Measurements from ENCODE around the gene FLAD1. TPM values are rescaled to one million over a fixed set of nuclear protein-coding genes. Genes with fewer than 3 reads are reported as not detected.

The FLAD1 gene
- total and polyA plus RNA-seq, 2 donors (not counting 3 experiments of a cell fraction or from before 2014, with no cell fraction given), result 42.2 to 59.1 TPM

- H3K4me3 ChIP-seq (replicated peaks in 1 of 3; ENCODE audit: insufficient read depth in 1 of 3, low read depth in 1 of 3, low read length in 3 of 3), result no peak overlapping the region
- no peaks in the 10 kb centered on the region for H3K79me2 ChIP-seq (ENCODE audit: control insufficient read depth, insufficient read depth, low read length)
- H3K9me3 ChIP-seq (replicated peaks; ENCODE audit: control insufficient read depth, insufficient read depth, low read length), result no peaks in the 10 kb centered on the region
- BruUV-seq (replicated peaks), result no TSS peak
- no peaks in the 10 kb centered on the region for H3K36me3 ChIP-seq (ENCODE audit: control insufficient read depth in 2 of 2, extremely low read depth in 1 of 2, insufficient read depth in 2 of 2, low read length in 2 of 2)
- peaks cover 0 to 5% of the 10 kb centered on the region in 2 experiments for H3K27me3 ChIP-seq (ENCODE audit: control insufficient read depth in 2 of 2, insufficient read depth in 2 of 2, low read length in 2 of 2)
- no peaks in the 10 kb centered on the region for H3K9me1 ChIP-seq (replicated peaks; ENCODE audit: control insufficient read depth, extremely low read depth, insufficient read depth, low read length)
- DNase-seq (ENCODE audit: low read depth, low spot score), result no peak
- peaks cover 4% of the 10 kb centered on the region for H3K4me1 ChIP-seq (ENCODE audit: control insufficient read depth, extremely low read depth, insufficient read depth, low read length)
- H3K9ac ChIP-seq (replicated peaks; ENCODE audit: extremely low read depth, insufficient read depth, low read length), result no peak overlapping the region
- H3K27ac ChIP-seq (ENCODE audit: insufficient read depth, low read depth, low read length), result no peak overlapping the region
- no peak overlapping the region for H2AFZ ChIP-seq (ENCODE audit: low read depth, low read length)
- dilution Hi-C loops (cut with MboI; ENCODE audit: extremely low pct_ligation_motif_present, low sequenced_read_pairs), result no loop called here
- intact Hi-C loops (cut with micrococcal nuclease), result no loop called here
- no peak for FAIRE-seq
- CTCF ChIA-PET, result interaction anchor here (0.7 to 3.2 kb wide), 4 partner anchors 8 to 48 kb away, joined by 3 to 20 read pairs (median 3); partner anchors contain the start of gene ADAM15
- H3K4me2 ChIP-seq (ENCODE audit: insufficient read depth, low read length), result no peak overlapping the region
- H4K20me1 ChIP-seq (replicated peaks; ENCODE audit: control insufficient read depth, extremely low read depth, insufficient read depth, low read length), result no peaks in the 10 kb centered on the region
- TF ChIP-seq MYC (IDR thresholded peaks at IDR 0.05; ENCODE audit: low read depth, low read length), result no peak
- POLR2A ChIA-PET, result interaction anchor here (0.7 kb wide), 1 partner anchor 401 kb away, joined by 7 read pairs; no protein-coding TSS in a partner anchor
These were observed 53.9 kb downstream of the FLAD1 start for GRCh38 chr1:155037043-155037442.

- Histone ChIP-seq H4K20me1 (replicated peaks; ENCODE audit: control insufficient read depth, extremely low read depth, insufficient read depth, low read length) (no peaks in the 10 kb centered on the region), H3K4me3 (replicated peaks in 1 of 3; ENCODE audit: insufficient read depth in 1 of 3, low read depth in 1 of 3, low read length in 3 of 3) (no peak overlapping the region), H3K27me3 (ENCODE audit: control insufficient read depth in 2 of 2, insufficient read depth in 2 of 2, low read length in 2 of 2) (peaks cover 0 to 5% of the 10 kb centered on the region in 2 experiments), H3K9me1 (replicated peaks; ENCODE audit: control insufficient read depth, extremely low read depth, insufficient read depth, low read length) (no peaks in the 10 kb centered on the region), H3K9ac (replicated peaks; ENCODE audit: extremely low read depth, insufficient read depth, low read length) (no peak overlapping the region), H3K36me3 (ENCODE audit: control insufficient read depth in 2 of 2, extremely low read depth in 1 of 2, insufficient read depth in 2 of 2, low read length in 2 of 2) (no peaks in the 10 kb centered on the region), H3K4me1 (ENCODE audit: control insufficient read depth, extremely low read depth, insufficient read depth, low read length) (peaks cover 4% of the 10 kb centered on the region), H2AFZ (ENCODE audit: low read depth, low read length) (no peak overlapping the region), H3K9me3 (replicated peaks; ENCODE audit: control insufficient read depth, insufficient read depth, low read length) (no peaks in the 10 kb centered on the region), H3K4me2 (ENCODE audit: insufficient read depth, low read length) (no peak overlapping the region), H3K27ac (ENCODE audit: insufficient read depth, low read depth, low read length) (no peak overlapping the region), H3K79me2 (ENCODE audit: control insufficient read depth, insufficient read depth, low read length) (no peaks in the 10 kb centered on the region)
- ChIA-PET POLR2A (interaction anchor here (0.7 kb wide), 1 partner anchor 402 kb away, joined by 7 read pairs; no protein-coding TSS in a partner anchor), CTCF (interaction anchor here (1.2 to 3.2 kb wide), 2 partner anchors 21 to 24 kb away, joined by 4 to 20 read pairs; no protein-coding TSS in a partner anchor)
- dilution Hi-C loops (cut with MboI; ENCODE audit: extremely low pct_ligation_motif_present, low sequenced_read_pairs), result no loop called here
- FAIRE-seq (no peak), DNase-seq (ENCODE audit: low read depth, low spot score) (no peak)
- intact Hi-C loops (cut with micrococcal nuclease), result no loop called here
- BruUV-seq (replicated peaks), result no TSS peak
- TF ChIP-seq EZH2 (IDR thresholded peaks at IDR 0.05; ENCODE audit: borderline replicate concordance, low read depth, low read length, severe bottlenecking), result no peak
- no peak for TF ChIP-seq CTCF (IDR thresholded peaks at IDR 0.05; ENCODE audit: extremely low read depth in 1 of 2, insufficient read depth in 1 of 2, low read depth in 1 of 2, low read length in 2 of 2)
- no peak for TF ChIP-seq MYC (IDR thresholded peaks at IDR 0.05; ENCODE audit: low read depth, low read length)
- no peak for TF ChIP-seq FOS (IDR thresholded peaks at IDR 0.05; ENCODE audit: borderline replicate concordance, insufficient read depth, low read length)
- TF ChIP-seq JUN (IDR thresholded peaks at IDR 0.05; ENCODE audit: borderline replicate concordance, insufficient read depth, insufficient read length, low read depth), result no peak
- TF ChIP-seq POLR2A (IDR thresholded peaks at IDR 0.05; ENCODE audit: low read depth, low read length), result no peak
- no peak for TF ChIP-seq GATA2 (IDR thresholded peaks at IDR 0.05; ENCODE audit: insufficient read depth, insufficient read length, low read depth, low read length)
These were observed 54.8 kb downstream of the FLAD1 start for GRCh38 chr1:155037851-155038441.
